OCI-LY1 (cell line): ENCODE data around the gene TOGARAM2.

Source experiments
- H2AFZ ChIP-seq: fragments of 200-600 bp; sonication (generic), shearing (Covaris generic); 2 replicates; pipeline ENCODE4 v1.6.0; 2014; ENCODE audit warnings: antibody characterized with exemption, mild to moderate bottlenecking, low read length
- H3F3A ChIP-seq: fragments of 200-600 bp; sonication (generic), shearing (Covaris generic); 2 replicates; pipeline ENCODE4 v1.6.0; 2014; ENCODE audit warnings: mild to moderate bottlenecking, antibody characterized with exemption, low read length, moderate library complexity; ENCODE audit not compliant: insufficient read depth
- H3K27ac ChIP-seq: fragments of 200-600 bp; sonication (generic); 2 replicates; pipeline ENCODE4 v1.5.1; 2014; ENCODE audit warnings: low read length, mixed run types, mild to moderate bottlenecking, low read depth; ENCODE audit not compliant: poor library complexity, severe bottlenecking
- H3K27me3 ChIP-seq: fragments of 200-600 bp; sonication (generic); 2 replicates; pipeline ENCODE4 v1.6.0; 2014; ENCODE audit warnings: antibody characterized with exemption, mild to moderate bottlenecking, low read length, moderate library complexity; ENCODE audit not compliant: insufficient read depth
- H3K36me3 ChIP-seq: fragments of 200-600 bp; sonication (generic); 2 replicates; pipeline ENCODE4 v1.6.1; 2014; ENCODE audit warnings: mild to moderate bottlenecking, antibody characterized with exemption, low read length, moderate library complexity, mixed read lengths; ENCODE audit not compliant: insufficient read depth
- H3K4me1 ChIP-seq: fragments of 200-600 bp; sonication (generic); 2 replicates; pipeline ENCODE4 v1.5.1; 2014; ENCODE audit warnings: mild to moderate bottlenecking, low read length, moderate library complexity; ENCODE audit not compliant: insufficient read depth, severe bottlenecking
- H3K4me2 ChIP-seq: fragments of 200-600 bp; sonication (generic), shearing (Covaris generic); 2 replicates; pipeline ENCODE4 v1.6.1; 2014; ENCODE audit warnings: low read length
- H3K4me3 ChIP-seq: fragments of 200-600 bp; sonication (generic); 2 replicates; pipeline ENCODE4 v1.5.1; 2014; ENCODE audit warnings: low read length, low read depth, mild to moderate bottlenecking, mixed read lengths; ENCODE audit not compliant: poor library complexity, severe bottlenecking
- H3K79me2 ChIP-seq: fragments of 200-600 bp; shearing (Covaris generic); 2 replicates; pipeline ENCODE4 v1.6.1; 2016; ENCODE audit warnings: mixed run types, low read length, mixed read lengths; ENCODE audit not compliant: insufficient read depth
- H3K9ac ChIP-seq: fragments of 200-600 bp; sonication (generic), shearing (Covaris generic); 2 replicates; pipeline ENCODE4 v1.6.1; 2014; ENCODE audit warnings: mild to moderate bottlenecking, low read length, mixed read lengths
- H3K9me2 ChIP-seq: fragments of 200-600 bp; sonication (generic), shearing (Covaris generic); 2 replicates; pipeline ENCODE4 v1.6.1; 2014; ENCODE audit warnings: low read depth, mild to moderate bottlenecking, low read length, mixed read lengths
- H3K9me3 ChIP-seq: fragments of 200-600 bp; shearing (Covaris generic); 2 replicates; pipeline ENCODE4 v1.6.1; 2014; ENCODE audit warnings: low read length, mixed read lengths
- H4K20me1 ChIP-seq: fragments of 200-600 bp; sonication (generic), shearing (Covaris generic); 2 replicates; pipeline ENCODE4 v1.6.0; 2016; ENCODE audit warnings: mild to moderate bottlenecking, low read length; ENCODE audit not compliant: insufficient read depth
- EZH2 ChIP-seq: fragments of 200-600 bp; sonication (generic), shearing (Covaris generic); IDR thresholded peaks from 2 replicates; pipeline ENCODE4 v1.8.0; 2017; ENCODE audit warnings: borderline replicate concordance, mixed run types, mild to moderate bottlenecking, antibody characterized with exemption, low read length, moderate library complexity, mixed read lengths
- TF ChIP-seq, protein P1 (sequence below): fragments of 200-600 bp; sonication (generic), shearing (Covaris generic); IDR thresholded peaks from 2 replicates; pipeline ENCODE4 v1.5.1; 2017; ENCODE audit warnings: mild to moderate bottlenecking, antibody characterized with exemption, low read length, moderate library complexity, mixed read lengths

Gene TOGARAM2

DNA sequence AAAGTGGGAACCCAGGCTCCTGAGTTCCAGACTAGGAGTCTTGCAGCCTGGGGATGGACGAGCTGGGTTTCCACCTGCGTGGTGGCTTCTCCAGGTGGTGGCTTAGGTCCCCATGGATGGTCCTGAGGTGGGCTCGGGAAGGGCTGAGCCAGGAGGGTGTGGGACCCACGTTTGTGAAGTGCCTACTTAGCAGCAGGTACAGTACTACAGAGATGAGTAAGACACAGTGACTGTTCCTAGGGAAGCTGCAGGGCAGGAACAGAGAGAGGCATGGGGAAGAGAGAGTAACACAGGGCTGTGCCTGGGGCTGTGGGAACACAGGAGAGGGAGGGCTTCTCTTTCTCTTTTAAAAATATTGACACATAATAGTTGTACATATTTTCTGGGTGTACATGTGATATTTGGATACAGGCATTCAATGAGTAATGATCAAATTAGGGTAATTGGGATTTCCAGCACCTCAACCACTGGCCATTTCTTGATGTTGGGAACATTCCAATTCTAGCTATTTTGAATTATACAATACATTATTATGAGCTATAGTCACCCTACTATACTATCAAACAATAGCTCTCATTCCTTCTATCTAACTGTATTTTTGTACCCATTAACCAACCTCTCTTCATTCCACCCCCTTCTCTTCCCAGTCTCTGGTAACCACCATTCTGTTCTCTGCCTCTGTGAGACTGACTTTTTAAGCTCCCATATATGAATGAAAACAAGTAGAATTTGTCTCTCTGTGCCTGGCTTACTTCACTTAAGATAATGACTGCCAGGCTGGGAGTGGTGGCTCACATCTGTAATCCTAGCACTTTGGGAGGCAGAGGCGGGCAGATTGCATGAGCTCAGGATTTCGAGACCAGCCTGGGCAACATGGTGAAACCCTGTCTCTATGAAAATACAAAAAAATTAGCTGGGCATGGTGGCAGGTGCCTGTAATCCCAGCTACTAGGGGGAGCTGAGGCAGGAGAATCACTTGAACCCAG lies 15.0 kb downstream of the TOGARAM2 start:
- no peaks in the 10 kb centered on the region for H3K4me1 ChIP-seq
- no peaks in the 10 kb centered on the region for H4K20me1 ChIP-seq
- H3K36me3 ChIP-seq: no peaks in the 10 kb centered on the region
- H3K9ac ChIP-seq: no peak overlapping the region
- no peaks in the 10 kb centered on the region for H3F3A ChIP-seq
- H3K4me2 ChIP-seq: no peak overlapping the region
- no peak overlapping the region for H2AFZ ChIP-seq
- H3K27me3 ChIP-seq: peaks cover 5% of the 10 kb centered on the region; the same call in 1 of the 2 replicates
- no peak overlapping the region for H3K4me3 ChIP-seq
- H3K9me3 ChIP-seq: no peaks in the 10 kb centered on the region
- H3K9me2 ChIP-seq: no peaks in the 10 kb centered on the region
- TF ChIP-seq, protein P1, sequence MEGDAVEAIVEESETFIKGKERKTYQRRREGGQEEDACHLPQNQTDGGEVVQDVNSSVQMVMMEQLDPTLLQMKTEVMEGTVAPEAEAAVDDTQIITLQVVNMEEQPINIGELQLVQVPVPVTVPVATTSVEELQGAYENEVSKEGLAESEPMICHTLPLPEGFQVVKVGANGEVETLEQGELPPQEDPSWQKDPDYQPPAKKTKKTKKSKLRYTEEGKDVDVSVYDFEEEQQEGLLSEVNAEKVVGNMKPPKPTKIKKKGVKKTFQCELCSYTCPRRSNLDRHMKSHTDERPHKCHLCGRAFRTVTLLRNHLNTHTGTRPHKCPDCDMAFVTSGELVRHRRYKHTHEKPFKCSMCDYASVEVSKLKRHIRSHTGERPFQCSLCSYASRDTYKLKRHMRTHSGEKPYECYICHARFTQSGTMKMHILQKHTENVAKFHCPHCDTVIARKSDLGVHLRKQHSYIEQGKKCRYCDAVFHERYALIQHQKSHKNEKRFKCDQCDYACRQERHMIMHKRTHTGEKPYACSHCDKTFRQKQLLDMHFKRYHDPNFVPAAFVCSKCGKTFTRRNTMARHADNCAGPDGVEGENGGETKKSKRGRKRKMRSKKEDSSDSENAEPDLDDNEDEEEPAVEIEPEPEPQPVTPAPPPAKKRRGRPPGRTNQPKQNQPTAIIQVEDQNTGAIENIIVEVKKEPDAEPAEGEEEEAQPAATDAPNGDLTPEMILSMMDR: no peak
- no peak for TF ChIP-seq EZH2
- H3K27ac ChIP-seq: no peak overlapping the region
- H3K79me2 ChIP-seq: no peaks in the 10 kb centered on the region

DNA sequence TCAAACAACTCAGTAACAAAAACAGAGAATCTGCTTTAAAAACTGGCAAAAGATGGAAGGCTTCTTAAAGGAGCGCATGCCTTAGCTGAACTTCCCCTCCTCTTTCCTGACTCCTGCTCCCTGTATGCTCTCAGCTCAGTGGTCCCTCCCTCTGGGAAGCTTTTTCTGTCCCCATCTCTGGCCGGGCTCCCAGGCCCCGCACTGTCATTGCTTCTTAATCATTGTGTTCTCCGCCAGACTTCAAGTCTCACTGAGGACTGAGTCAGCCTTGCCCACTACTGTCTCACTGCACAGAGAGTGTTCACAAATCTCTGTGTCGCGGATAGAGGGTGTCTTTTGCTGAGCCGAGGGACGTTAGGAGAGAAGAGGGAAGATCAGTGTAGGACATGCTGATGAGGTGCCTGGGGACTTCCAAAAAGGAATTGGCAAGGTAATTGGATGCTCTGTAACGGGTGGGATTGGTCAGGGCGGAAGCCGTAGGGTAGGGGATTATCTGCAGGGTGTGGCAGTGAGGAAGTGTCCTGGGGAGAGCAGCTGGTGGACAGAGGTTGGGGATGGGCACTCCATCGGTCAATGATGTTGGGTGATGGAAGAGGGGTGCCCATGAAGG lies 16.2 kb downstream of the TOGARAM2 start:
- H3K9me3 ChIP-seq: no peaks in the 10 kb centered on the region
- H3K9ac ChIP-seq: no peak overlapping the region
- H3K79me2 ChIP-seq: no peaks in the 10 kb centered on the region
- peaks cover 5% of the 10 kb centered on the region; the same call in 1 of the 2 replicates for H3K27me3 ChIP-seq
- H4K20me1 ChIP-seq: no peaks in the 10 kb centered on the region
- H3K9me2 ChIP-seq: no peaks in the 10 kb centered on the region
- H2AFZ ChIP-seq: no peak overlapping the region
- no peak overlapping the region for H3K27ac ChIP-seq
- H3K4me2 ChIP-seq: no peak overlapping the region
- TF ChIP-seq, protein P1: no peak
- TF ChIP-seq EZH2: no peak
- no peak overlapping the region for H3K4me3 ChIP-seq
- H3K36me3 ChIP-seq: no peaks in the 10 kb centered on the region
- no peaks in the 10 kb centered on the region for H3K4me1 ChIP-seq
- H3F3A ChIP-seq: no peaks in the 10 kb centered on the region

DNA sequence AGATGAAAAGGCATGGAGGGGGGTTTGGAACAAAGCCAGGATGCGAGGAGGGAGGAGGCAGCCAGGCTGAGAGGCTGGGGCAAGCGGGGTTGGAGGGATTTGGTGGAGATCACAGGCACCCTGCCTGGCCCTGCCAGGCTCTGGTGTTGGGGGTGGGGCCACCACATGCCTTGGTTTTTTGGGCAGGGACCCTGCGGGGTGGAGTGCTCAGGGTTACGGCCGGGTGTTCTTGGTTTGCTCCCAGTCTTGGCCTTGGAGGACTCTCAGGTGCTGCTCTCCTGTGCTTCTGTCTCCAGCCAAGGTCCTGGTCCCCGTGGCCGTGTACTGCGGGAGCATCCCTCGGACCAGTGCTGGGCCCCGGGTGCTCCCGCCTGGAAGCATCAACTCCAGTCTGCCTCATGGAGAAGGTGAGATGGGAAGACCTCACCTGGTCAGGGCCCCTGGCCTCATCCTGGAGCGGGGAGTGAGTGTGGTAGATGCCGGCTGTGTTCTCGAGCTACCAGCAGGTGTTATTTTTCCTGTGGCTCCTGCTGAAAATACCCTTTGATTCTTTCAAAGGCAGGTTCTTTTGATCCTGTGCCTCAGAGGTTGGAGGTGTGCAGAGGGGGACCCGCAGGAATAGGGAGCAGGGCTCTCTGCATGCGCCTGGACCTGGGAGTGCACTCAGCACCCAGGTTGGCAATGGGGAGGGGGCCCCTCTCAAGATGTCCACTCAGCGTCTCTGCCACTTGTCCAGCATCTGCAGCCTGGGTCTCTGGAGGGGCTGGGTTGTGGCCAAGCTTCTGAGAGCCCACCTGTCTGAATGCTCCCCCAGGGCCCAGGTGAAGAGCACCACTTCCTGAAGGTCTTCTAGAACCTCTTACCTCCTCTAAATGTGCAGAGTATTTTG lies 17.0 kb downstream of the TOGARAM2 start:
- no peaks in the 10 kb centered on the region for H3K79me2 ChIP-seq
- peaks cover 4% of the 10 kb centered on the region; the same call in 1 of the 2 replicates for H3K27me3 ChIP-seq
- no peak for TF ChIP-seq EZH2
- TF ChIP-seq, protein P1: no peak
- no peaks in the 10 kb centered on the region for H3K4me1 ChIP-seq
- H3K4me2 ChIP-seq: no peak overlapping the region
- H2AFZ ChIP-seq: no peak overlapping the region
- no peaks in the 10 kb centered on the region for H3K36me3 ChIP-seq
- H3K9ac ChIP-seq: no peak overlapping the region
- H4K20me1 ChIP-seq: no peaks in the 10 kb centered on the region
- no peaks in the 10 kb centered on the region for H3F3A ChIP-seq
- H3K27ac ChIP-seq: no peak overlapping the region
- H3K4me3 ChIP-seq: no peak overlapping the region
- H3K9me2 ChIP-seq: no peaks in the 10 kb centered on the region
- no peaks in the 10 kb centered on the region for H3K9me3 ChIP-seq
